ENCODE data around the gene TMEFF2.

The TMEFF2 gene

DNA sequence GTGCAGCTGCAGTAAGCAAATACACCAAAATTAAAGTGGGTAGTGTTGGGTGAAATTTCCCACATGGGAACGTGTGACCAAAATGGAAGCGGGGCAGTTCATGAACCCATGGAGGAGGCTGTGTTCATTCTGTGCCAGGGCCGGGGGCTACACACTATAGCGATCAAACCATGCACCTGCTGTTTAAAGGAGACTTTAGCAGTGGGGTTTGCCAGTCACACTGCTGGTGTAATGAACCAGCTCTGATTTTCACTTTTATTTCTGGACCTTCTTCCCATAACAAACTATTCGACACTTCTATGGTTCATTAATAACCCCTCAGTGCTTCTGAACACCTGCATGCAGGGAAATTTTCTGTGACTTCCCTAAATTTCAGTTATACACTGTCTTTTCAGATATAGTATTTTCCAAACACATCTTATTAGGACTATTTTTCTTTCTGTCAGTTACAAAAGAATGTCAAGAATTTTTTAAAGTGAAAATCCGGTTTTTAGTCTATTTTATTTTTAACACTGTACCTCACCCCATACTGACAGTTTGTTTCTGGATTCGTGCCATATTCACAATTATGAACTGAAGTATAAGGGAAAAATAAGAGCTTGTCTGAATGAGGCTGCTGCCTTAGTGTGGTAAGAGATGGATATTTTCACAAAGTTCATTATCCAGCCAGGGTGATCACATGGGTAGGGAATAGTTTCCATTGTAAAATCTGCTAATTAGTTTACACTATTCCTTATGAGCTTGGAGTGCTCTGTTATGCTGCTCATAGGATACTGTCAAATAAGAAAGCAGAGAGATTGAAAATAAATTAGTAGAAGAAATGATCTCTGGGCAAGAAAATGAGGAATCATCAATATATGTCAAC, 236.5 kb downstream of the TMEFF2 start:
- DNase-seq = peak; percentile 20

DNA sequence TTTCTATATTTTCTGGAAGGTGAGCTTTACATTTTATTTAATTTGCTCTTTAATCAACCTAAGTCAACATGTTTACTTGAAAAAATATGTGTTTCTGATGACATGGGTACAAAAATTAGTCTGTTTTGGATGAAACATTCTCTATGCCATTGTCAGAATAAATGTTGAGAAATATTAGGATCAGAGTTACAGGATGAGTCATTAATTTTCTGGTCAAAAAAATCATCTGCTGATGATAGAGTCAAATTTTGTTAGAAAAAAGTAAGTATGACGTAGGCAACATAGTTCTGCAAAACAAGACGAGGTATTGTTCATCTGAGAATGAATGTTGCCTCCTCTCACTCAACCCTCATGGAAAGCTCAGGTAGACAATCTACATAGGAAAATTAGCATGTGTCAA, 240.3 kb downstream of the TMEFF2 start:
- DNase-seq = no peak

DNA sequence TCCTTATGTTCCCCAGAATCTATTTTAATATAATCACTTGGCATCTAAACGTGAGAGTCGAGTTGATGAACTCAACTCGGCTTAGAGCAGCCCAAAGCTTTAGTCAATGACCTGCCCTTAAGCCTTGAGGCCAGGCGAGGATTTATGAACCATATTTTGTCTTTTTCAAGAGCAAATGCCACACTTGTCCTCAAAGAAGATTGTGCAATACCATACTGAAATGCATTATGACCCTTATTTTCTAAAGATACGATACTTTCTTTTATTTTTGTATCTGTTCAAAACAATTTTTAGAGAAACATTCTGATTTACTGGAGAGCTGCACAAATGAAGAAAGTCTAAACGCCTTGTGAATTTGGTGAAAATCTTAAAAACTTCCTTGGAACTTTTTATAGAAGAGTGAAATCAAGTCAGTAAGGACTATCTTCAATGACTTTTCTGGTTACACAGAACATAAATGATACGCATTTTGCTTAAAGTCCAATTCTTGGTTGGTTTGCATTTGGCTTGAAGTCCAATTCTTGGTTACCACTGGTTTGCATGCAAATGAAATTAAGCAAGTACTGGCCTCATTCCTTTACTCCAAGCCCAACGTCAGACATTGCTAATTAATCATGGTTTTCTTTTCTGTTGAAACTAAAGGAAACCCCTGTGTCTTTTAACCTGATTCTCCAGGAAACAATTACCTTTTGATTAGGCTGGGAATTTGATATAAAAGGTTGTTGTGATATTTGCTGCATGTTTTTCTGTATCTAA, 242.0 kb downstream of the TMEFF2 start:
- DNase-seq = no peak

DNA sequence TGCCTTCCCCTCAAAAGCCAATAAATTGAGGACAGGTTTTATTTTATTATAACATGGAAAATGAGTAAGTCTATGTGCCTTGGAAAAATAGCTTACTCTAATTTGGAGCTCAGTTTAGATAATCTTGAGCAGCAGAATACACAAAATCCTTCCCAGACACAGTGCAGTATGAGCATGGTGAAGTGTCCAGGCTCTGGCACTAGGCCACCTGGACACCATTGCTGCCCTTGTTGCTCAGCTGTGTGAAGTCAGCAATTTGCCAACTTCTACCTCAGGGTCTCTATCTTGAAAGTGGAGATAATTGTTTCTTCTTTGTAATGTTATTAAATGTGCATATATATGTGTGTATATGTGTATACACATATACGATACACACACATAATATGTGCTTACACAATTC, 242.9 kb downstream of the TMEFF2 start:
- no peak for DNase-seq

DNA sequence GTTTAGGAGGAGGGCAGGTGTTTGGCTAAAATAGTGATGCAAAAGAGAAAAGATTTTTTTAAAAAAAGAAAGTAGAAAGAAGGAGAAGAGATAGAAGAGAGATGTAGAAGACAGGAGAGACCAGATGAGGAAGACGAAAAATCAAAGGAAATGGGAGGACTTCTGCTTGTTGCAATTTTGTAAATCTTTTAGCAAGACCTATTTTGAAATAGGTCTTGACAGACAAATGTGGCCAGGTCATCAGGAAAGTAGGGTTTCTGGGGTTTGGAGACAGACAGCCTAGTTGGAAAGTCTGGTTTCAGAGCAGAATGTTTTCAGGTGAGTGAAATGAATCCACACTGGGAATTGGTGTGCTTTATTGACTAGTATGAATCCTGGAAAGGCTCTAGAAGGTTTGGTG, 243.4 kb downstream of the TMEFF2 start:
- DNase-seq = no peak

DNA sequence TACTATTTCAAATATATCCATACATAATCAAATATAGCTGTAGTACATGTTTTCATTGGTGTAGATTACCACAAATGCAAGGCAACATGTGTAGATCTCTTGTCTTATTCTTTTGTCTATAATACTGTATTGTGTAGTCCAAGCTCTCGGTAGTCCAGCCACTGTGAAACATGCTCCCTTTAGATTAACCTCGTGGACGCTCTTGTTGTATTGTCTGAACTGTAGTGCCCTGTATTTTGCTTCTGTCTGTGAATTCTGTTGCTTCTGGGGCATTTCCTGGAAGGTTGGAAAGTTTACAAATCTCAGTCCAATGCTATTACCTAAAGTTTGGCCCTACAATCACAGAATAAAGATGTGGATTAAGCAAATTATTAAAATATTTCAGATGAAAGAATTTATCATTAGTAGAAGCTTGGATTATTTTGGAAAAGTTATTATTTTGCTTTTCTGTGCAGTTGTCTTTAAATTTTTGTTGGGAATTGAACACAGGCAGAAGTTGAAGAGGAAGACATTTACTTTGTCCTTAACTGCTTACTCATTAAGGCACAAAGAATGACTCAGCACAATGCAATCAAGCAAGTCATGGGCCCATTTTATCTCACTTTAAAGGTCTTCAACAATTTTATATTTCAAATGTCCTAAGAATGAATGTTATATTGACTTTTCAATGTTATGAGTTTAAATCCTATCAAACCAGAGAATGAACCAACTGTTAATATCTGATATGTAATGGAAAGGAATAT, 244.4 kb downstream of the TMEFF2 start:
- no peak for DNase-seq

DNA sequence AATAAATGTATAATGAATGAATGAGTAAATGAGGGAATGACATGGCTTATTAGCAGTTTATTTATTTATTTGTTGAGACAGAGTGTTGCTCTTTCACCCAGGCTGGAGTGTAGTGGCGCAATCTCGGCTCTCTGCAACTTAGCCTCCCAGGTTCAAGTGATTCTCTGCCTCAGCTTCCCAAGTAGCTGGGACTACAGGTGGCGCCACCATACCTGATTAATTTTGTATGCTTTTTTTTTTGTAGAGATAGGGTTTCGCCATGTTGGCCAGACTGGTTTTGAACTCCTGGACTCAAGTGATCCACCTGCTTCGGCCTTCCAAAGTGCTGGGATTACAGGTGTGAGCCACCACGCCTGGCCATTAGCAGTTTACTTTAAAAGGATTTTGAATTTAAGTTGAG, 247.5 kb downstream of the TMEFF2 start:
- no peak for DNase-seq

DNA sequence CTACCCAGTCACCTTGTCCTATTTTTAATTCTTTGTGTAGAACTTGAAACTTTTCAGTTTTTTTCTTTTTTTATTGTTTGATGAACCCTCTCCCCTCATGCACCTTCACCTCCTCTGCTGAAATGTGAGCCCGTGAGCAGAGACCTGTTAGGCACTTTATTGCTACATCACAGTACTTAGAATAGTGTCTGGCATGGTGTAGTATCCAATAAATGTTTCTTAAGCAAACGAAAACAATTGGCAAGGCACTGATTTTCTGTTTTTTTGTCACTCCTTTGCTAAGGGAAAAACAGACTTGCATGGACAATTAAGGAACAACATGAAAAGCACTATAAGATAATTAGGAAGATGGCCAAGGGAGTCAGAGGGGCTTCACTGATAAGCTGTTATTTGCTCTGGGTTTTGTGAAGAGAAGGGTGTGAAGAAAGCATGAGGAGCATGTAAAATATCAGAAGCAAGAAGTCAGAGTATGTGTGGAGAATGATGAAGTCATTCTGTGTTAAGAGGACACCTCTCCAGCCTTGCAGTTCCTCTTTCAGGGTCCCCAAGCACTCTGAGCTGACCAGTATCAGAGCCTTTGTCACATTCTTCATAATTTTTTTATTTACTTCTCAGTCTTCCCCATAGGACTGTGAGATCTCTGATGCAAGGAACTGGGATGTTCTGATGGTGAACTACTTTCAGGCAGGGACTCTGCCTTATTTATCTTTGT, 248.1 kb downstream of the TMEFF2 start:
- DNase-seq = no peak

DNA sequence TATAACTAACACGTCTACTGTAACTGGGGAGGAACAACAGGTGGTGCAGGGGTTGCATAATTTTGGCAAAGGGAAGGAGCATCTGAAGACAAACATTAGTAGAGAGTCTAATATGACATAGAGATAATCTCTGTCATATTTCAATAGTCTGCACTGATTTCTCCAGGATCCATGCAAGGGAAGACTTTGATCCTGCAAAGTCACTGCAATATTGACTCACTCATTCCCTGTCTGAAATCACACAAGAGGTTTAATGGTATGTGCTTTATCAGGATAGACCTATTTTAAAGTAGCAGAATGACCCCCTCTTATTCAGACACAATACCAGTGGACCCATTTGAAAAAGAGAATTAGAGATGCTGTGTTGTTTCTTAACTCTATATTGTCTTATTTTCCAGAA, 249.1 kb downstream of the TMEFF2 start:
- DNase-seq = no peak

DNA sequence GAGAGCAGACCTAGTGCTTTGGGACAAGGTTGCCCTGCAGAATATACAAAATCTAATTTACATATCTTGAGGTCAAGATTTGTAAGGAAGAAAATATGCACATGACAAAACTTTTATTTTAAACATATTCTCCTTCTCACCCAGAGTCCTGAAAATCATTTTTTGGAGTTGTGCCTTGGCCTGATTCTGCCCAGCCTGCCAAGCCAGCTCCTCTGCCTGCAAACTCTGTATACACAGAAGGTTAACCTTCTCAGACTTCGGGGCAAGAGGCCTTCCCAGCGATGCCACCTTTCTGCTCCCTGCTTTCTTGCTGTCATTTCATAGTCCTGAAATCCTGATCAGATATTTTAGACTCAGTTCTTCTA, 252.0 kb downstream of the TMEFF2 start:
- DNase-seq = no peak

DNA sequence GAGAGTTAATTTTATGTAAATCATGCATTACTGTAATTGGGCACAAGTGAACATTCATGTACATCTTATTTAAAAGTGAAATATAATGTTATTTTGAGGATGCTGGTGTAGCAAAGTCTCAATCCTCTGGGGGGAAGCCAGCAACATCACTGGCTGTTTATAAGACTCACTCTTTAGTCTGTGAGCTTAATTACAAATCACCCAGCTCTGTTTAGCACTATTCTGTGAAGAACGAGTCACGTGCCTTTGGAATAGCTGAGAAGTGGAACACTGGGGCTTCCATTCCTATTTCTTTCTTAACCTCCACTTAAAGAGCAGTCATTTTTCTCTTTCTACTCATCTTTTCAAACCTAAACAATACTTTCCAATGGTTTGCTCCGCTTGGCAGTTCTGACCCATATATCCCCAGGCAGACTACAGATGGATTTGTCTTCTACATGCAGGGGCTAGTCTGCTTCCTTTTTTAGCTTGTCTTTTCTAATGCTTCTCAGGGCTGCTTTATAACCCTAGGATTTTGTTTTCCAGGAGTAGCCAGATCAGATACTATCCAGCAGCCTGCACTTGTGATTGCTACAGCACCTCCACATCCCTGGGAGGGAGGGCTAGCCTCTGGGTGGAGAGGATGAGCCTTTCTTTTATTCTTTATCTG, 252.5 kb downstream of the TMEFF2 start:
- no peak for DNase-seq

DNA sequence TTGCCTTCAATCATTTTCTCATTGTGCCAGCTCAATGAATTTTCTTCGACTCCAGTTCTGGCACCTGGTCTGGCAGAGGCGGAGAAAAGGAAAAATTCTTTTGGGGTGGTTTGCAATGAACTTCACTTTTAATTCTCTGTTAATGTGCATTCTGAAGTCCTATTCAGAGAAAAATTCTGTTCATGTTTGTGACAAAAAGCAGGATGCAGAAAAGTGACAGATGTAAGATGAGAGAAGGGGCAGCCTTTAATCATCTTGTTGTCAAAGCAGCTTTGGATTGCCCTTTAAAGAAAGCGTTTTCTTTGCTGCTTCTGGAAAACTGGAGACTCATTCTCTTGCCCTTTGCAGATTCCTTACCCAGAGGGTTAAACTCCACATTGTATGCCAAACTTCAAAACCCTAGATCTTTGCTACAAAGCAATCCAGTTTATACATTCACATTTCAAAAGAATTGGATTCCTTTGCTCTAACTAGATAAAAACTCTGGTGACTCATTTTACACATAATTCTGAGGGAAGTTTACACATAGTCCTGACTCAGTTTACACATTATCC, 253.3 kb downstream of the TMEFF2 start:
- no peak for DNase-seq

DNA sequence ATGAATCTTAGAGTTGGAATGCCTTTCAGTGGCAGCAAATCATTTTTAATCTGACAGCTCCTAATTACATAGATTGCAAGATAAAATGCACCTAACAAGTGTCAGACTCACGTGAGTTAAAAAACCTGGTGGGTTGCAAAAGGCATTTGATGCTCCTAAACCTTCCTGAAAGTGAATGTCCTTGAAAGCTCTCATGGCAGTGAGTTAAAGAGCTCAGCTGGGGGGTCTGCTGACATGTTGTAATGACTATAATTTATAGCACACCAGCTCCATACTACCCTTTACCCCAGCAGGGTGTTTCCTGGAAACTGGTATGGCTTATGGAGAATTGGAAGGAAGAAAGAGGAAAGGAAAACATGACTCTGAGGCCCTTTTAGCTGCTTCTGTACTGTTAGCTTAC, 256.0 kb downstream of the TMEFF2 start:
- DNase-seq = no peak

DNA sequence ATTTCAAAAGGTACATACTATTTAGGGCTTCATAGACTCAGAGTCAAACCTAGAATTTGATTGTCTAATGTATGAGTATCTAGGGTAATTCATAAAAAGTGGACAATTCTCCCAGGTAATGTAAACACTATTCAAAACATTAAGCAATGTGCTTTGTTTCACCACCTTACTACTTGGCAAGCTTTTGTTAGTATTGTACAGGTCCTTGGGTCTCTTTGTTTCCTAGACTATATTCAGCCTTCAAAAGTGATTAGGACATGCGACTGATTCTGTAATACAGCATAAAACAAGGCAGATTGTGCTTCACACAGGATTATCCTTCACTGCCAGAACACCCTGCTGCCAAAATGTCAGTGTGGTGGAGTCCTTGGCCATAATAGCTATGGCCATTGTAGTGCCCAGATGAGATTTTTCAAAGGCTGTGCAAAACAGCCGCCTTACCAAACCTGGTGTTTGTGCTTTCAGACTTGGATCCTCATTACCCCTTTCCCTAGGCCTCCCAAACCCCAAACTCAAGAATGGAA, 257.8 kb downstream of the TMEFF2 start:
- DNase-seq = no peak

DNA sequence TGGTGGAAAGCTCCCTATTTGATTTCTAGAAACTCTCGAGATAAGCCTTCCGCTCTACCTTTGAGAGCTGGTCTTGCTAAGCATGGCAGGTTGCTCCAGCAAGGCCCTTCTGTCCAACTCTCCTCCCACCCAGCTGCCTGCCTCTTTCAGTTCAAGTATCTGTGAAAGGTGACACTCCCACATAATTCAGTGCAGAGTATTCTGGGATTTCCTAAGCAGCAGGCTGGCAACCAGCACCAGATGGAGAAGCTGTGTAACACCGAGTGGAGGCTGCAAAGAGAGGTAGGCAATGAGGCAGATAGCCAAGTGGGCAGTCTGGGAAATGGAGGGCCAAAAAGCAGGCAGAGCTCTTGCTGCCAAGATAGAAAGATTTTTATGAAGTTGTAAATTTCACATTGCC, 259.5 kb downstream of the TMEFF2 start:
- DNase-seq = peak; percentile 64

DNA sequence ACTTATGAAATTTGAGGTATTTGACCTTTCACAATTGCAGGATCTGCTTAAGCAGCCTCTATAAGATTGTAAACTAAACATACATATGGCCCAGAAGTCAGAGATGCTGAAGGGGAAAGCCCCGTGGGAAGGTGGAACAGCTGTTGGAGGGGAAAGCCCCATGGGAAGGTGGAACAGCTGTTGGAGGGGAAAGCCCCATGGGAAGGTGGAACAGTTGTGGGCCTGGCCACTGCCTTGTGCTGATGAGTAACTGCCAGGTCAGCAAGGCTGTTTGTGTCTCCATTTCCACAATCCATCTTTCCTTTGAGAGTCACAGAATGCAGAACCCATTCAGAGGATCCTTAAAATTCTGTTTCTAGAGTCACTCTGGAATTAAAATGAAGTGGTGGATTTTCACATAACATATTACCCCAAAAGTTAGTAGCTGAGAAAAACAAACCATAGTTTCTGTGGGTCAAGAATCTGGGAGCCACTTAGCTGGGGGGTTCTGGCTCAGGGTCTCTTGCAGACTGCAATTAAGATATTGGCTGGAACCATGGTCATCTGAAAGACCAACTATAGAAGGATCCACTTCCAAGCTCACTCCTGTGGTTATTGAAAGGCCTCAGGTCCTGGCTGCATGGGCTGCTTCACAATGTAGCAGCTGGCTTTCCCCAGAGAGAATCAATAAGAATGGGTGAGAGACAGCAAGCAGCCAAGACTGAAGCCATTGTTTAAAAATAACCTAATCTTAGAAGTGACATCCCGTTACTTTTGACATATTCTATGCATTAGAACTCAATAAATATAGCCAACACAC, 261.2 kb downstream of the TMEFF2 start:
- DNase-seq = no peak

DNA sequence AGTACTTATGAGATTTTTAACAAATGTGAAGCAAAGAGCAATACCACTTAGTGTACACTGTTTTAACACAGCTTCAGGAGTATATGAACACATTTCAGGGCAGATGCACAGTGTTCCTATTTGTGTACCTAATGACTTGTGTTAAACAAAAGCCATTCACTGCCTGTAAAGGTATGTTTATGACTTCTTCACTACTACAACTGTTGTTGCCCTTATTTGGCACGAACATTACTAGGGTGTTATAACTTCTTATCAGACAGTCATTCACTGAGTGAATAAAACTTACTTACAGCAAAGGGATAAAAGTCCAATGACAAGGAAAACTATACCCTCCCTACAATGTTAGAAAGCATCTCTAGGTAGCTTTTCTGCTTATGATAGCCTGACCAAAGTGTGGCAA, 262.4 kb downstream of the TMEFF2 start:
- no peak for DNase-seq

DNA sequence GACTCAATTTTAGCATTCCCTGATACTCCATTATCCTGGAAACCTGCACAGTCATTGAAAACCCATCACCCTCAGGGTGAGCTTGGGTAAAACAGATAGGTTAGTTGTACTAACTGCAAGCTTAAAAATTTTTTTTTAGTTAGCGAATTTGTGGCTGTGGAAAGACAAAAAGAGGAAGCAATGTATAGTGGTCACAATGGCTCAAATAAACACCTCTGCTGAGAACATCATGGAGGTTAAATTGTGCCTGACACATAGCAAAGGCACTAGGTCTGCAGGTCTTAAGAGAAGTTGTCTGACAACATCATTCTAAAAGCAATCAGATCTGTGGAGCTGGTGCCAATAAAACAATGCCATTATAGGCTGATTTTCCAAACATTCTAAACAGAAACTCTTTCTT, 263.4 kb downstream of the TMEFF2 start:
- DNase-seq = no peak

DNA sequence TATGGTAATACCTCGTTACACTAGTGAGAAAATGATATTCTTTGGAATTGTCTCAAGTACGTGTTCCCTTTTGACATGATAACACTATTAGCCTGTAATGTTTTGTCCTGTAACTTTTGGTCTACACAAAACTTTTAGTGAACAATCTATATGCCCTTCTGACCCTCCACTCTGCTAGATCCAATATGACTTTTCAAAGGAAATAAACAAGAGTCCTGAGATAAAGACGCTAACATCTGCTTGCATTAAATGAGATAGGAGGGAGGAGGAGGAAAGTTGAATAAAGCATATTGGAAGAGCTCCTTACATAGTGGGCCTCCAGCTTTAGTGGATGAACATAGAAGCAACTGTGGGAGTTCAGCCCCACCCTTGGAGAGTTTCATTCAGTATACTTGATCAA, 264.5 kb downstream of the TMEFF2 start:
- no peak for DNase-seq

DNA sequence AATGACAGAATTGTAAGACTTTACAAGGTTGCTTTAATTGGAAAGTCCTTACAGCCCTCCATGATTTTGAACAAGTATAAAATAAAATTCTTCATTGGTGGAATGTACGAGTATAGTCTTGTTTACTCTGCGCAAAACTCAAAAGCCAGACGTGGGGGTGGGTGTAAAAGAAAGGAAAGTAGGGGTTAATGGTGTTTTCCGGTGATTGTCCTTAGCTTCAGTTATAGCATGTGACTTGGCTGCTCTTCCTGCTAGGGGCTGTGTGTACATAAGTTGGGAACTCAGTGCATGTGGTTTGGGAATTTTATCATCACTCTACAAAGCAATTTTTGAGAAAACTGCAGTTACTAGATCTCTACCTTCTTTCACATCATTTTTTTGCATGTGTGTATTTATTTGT, 265.4 kb downstream of the TMEFF2 start:
- no peak for DNase-seq

DNA sequence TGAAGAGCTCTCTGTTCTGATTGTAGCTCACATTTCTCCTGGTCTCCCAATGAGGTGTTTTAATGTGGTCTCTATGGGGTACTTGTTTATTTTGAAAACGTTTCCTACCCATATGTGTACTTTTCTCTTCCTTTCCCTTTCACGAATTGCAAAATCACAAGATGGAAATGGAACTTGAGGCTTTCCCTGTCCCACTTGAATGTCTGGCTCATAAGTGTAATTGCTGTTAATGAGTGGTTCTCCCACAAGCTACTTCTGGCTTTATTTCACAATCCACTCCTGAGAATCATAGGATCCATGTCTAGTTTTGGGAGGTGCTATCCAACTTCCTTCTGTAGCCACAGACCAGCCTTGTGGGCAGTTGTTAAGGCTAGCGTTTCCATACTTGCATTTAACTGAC, 266.7 kb downstream of the TMEFF2 start:
- peak; percentile 65 for DNase-seq
